H1 (cell line): Measurements from ENCODE around the gene UGT1A10. TPM values are rescaled to one million over a fixed set of nuclear protein-coding genes. Genes with fewer than 3 reads are reported as not detected.

Source experiments
- CTCF ChIA-PET: fragments of 300-600 bp; sonication (Branson Sonifier 250); formaldehyde crosslinking; loops from one replicate; lab custom pipeline; 2021; ENCODE audit not compliant: partially characterized antibody; lab: Charles Lee
- POLR2A ChIA-PET: fragments of 300-600 bp; sonication (Branson Sonifier 250); formaldehyde crosslinking; loops from one replicate; lab custom pipeline; 2021; ENCODE audit warnings: inconsistent platforms; ENCODE audit not compliant: partially characterized antibody; lab: Charles Lee
- DNase-seq, 2 experiments: peaks; one replicate each; pipeline versions ENCODE4 v3.0.0 to v3.0.0-alpha.2; 2010 to 2022; ENCODE audit warnings: low spot score in 2 of 2, low read depth in 1 of 2, mixed read lengths in 1 of 2
- FAIRE-seq: peaks from 2 replicates; lab custom pipeline; 2011; peaks lifted over from hg19 to GRCh38; lab: Jason Lieb, UNC
- H2AFZ ChIP-seq: 2 replicates; pipeline ENCODE4 v1.8.1; 2012; ENCODE audit warnings: low read length, inconsistent platforms
- H2AK5ac ChIP-seq: 2 replicates; pipeline ENCODE4 v1.6.1; 2013; ENCODE audit warnings: low read depth, low read length
- H2BK120ac ChIP-seq: replicated peaks from 2 replicates; pipeline ENCODE3; 2013; ENCODE audit warnings: low read depth, low read length, inconsistent platforms
- H2BK12ac ChIP-seq: 2 replicates; pipeline ENCODE4 v1.6.1; 2013; ENCODE audit warnings: low read depth, low read length
- H2BK15ac ChIP-seq: 2 replicates; pipeline ENCODE4 v1.6.1; 2013; ENCODE audit warnings: low read length
- H2BK20ac ChIP-seq: 2 replicates; pipeline ENCODE4 v1.6.1; 2013; ENCODE audit warnings: low read length
- H2BK5ac ChIP-seq: 2 replicates; pipeline ENCODE4 v1.6.1; 2013; ENCODE audit warnings: low read depth, low read length
- H3K14ac ChIP-seq: 2 replicates; pipeline ENCODE4 v1.6.1; 2013; ENCODE audit warnings: inconsistent platforms; ENCODE audit not compliant: insufficient read length
- H3K18ac ChIP-seq: 2 replicates; pipeline ENCODE4 v1.6.1; 2013; ENCODE audit warnings: low read length; ENCODE audit errors: extremely low read depth
- H3K23ac ChIP-seq: 2 replicates; pipeline ENCODE4 v1.6.1; 2013; ENCODE audit warnings: inconsistent platforms; ENCODE audit not compliant: insufficient read length
- H3K23me2 ChIP-seq: 2 replicates; pipeline ENCODE4 v1.6.1; 2013; ENCODE audit warnings: low read depth, low read length
- H3K27ac ChIP-seq: 2 replicates; pipeline ENCODE4 v1.6.1; 2011; ENCODE audit warnings: low read depth, low read length, inconsistent platforms
- H3K27me3 ChIP-seq, 4 experiments: replicated peaks in 1 of 4; 1 replicate in 1 of 4; 2 replicates in 3 of 4; pipeline versions ENCODE4 v1.6.1 to v1.8.1; 2011 to 2013; ENCODE audit warnings: low read length in 3 of 4, mild to moderate bottlenecking in 3 of 4, inconsistent platforms in 2 of 4, mixed read lengths in 2 of 4, moderate library complexity in 1 of 4; ENCODE audit not compliant: control insufficient read depth in 3 of 4, insufficient read depth in 3 of 4; ENCODE audit errors: extremely low read depth in 1 of 4
- H3K36me3 ChIP-seq, 4 experiments: 2 replicates each; pipeline versions ENCODE4 v1.6.1 to v1.8.1; 2011 to 2013; ENCODE audit warnings: mild to moderate bottlenecking in 4 of 4, low read length in 3 of 4, moderate library complexity in 2 of 4, control low read depth in 1 of 4, inconsistent platforms in 1 of 4; ENCODE audit not compliant: insufficient read depth in 4 of 4, control insufficient read depth in 2 of 4
- H3K4ac ChIP-seq: replicated peaks from 2 replicates; pipeline ENCODE3; 2013; ENCODE audit warnings: low read length, low read depth, mixed read lengths, inconsistent platforms; ENCODE audit not compliant: insufficient read length
- H3K4me1 ChIP-seq, 4 experiments: replicated peaks in 1 of 4; 1 replicate in 1 of 4; 2 replicates in 3 of 4; pipeline versions ENCODE4 v1.6.1 to v1.8.1; 2011 to 2013; ENCODE audit warnings: low read length in 3 of 4, inconsistent platforms in 2 of 4, mixed read lengths in 1 of 4; ENCODE audit not compliant: insufficient read depth in 4 of 4, control insufficient read depth in 3 of 4
- H3K4me2 ChIP-seq, 2 experiments: 2 replicates each; pipeline versions ENCODE4 v1.6.1 to v1.8.1; 2011 to 2013; ENCODE audit warnings: low read depth in 2 of 2, low read length in 2 of 2, control low read depth in 1 of 2, inconsistent platforms in 1 of 2, mild to moderate bottlenecking in 1 of 2; ENCODE audit not compliant: insufficient read depth in 1 of 2
- H3K4me3 ChIP-seq, 4 experiments: fragments of 200-600, 300-600 bp in 1 of 4; sonication (generic), shearing (Covaris generic), sonication (Bioruptor Twin) in 1 of 4; 2 replicates each; pipeline versions ENCODE4 v1.5.1 to v1.8.1; 2011 to 2016; ENCODE audit warnings: low read length in 4 of 4, low read depth in 3 of 4, control low read depth in 2 of 4, inconsistent platforms in 2 of 4, mild to moderate bottlenecking in 2 of 4, mixed read lengths in 1 of 4, moderate library complexity in 1 of 4; ENCODE audit not compliant: insufficient read depth in 2 of 4; ENCODE audit errors: extremely low read depth in 1 of 4
- H3K56ac ChIP-seq: replicated peaks from 2 replicates; pipeline ENCODE3; 2013; ENCODE audit warnings: low read depth, mild to moderate bottlenecking, mixed read lengths, low read length, inconsistent platforms; ENCODE audit not compliant: insufficient read length
- H3K79me1 ChIP-seq: 2 replicates; pipeline ENCODE4 v1.6.1; 2013; ENCODE audit warnings: low read depth, low read length, control low read depth
- H3K79me2 ChIP-seq, 2 experiments: 2 replicates each; pipeline versions ENCODE4 v1.6.1 to v1.8.1; 2012 to 2013; ENCODE audit warnings: low read length in 2 of 2, mild to moderate bottlenecking in 2 of 2, inconsistent platforms in 1 of 2; ENCODE audit not compliant: insufficient read depth in 2 of 2, control insufficient read depth in 1 of 2
- H3K9ac ChIP-seq, 4 experiments: replicated peaks in 1 of 4; 1 replicate in 1 of 4; 2 replicates in 3 of 4; pipeline versions ENCODE4 v1.6.1 to v1.8.1; 2011 to 2013; ENCODE audit warnings: low read depth in 3 of 4, low read length in 3 of 4, control low read depth in 2 of 4, mild to moderate bottlenecking in 2 of 4, moderate library complexity in 2 of 4, inconsistent platforms in 1 of 4; ENCODE audit errors: extremely low read depth in 1 of 4
- H3K9me3 ChIP-seq, 2 experiments: 2 replicates each; pipeline versions ENCODE4 v1.6.1 to v1.8.1; 2012 to 2013; ENCODE audit warnings: mild to moderate bottlenecking in 2 of 2, moderate library complexity in 2 of 2, control low read depth in 1 of 2, inconsistent platforms in 1 of 2, low read depth in 1 of 2, low read length in 1 of 2, mixed read lengths in 1 of 2; ENCODE audit not compliant: insufficient read depth in 2 of 2
- H4K20me1 ChIP-seq, 2 experiments: replicated peaks in 1 of 2; 2 replicates each; pipeline versions ENCODE3 to v1.8.1; 2011 to 2013; ENCODE audit warnings: inconsistent platforms in 2 of 2, low read length in 2 of 2, mild to moderate bottlenecking in 1 of 2; ENCODE audit not compliant: insufficient read depth in 2 of 2, control insufficient read depth in 1 of 2
- H4K5ac ChIP-seq: 2 replicates; pipeline ENCODE4 v1.6.1; 2013; ENCODE audit warnings: low read length, low read depth, mixed read lengths, inconsistent platforms; ENCODE audit not compliant: insufficient read length
- H4K8ac ChIP-seq: 2 replicates; pipeline ENCODE4 v1.8.0; 2013; ENCODE audit warnings: mild to moderate bottlenecking, moderate library complexity, low read length, inconsistent platforms; ENCODE audit not compliant: insufficient read depth; ENCODE audit errors: extremely low read depth
- H4K91ac ChIP-seq: replicated peaks from 2 replicates; pipeline ENCODE3; 2013; ENCODE audit warnings: low read length, mixed read lengths, inconsistent platforms; ENCODE audit not compliant: insufficient read length
- ASH2L ChIP-seq: fragments of 200-600, 300-600 bp; sonication (generic); IDR thresholded peaks from one replicate; pipeline ENCODE4 v1.7.1; 2017; ENCODE audit warnings: low read length
- BCL11A ChIP-seq, 2 experiments: IDR thresholded peaks; one replicate each; pipeline ENCODE4 v1.6.1; 2011; ENCODE audit warnings: low read depth in 2 of 2, low read length in 2 of 2, mild to moderate bottlenecking in 2 of 2
- BRCA1 ChIP-seq: IDR thresholded peaks from 2 replicates; pipeline ENCODE4 v1.6.1; 2012; ENCODE audit warnings: low read depth, low read length, improper control_type of control experiment
- CEBPB ChIP-seq: IDR thresholded peaks from 2 replicates; pipeline ENCODE4 v1.6.1; 2012; ENCODE audit warnings: low read depth, low read length
- EZH2 ChIP-seq: fragments of 200-600 bp; sonication (generic); IDR thresholded peaks from 2 replicates; pipeline ENCODE4 v1.7.1; 2012; ENCODE audit warnings: low read depth, mild to moderate bottlenecking, moderate library complexity, low read length, inconsistent platforms; ENCODE audit not compliant: severe bottlenecking
- GTF2F1 ChIP-seq: IDR thresholded peaks from 2 replicates; pipeline ENCODE4 v1.6.1; 2012; ENCODE audit warnings: low read depth, low read length, improper control_type of control experiment, borderline replicate concordance
- HDAC2 ChIP-seq, 2 experiments: fragments of 300-600 bp in 1 of 2; sonication (generic) in 1 of 2; IDR thresholded peaks; 2 replicates each; pipeline ENCODE4 v1.6.1; 2011 to 2012; ENCODE audit warnings: low read depth in 2 of 2, low read length in 2 of 2, mild to moderate bottlenecking in 2 of 2, moderate library complexity in 2 of 2, borderline replicate concordance in 1 of 2, inconsistent platforms in 1 of 2
- KDM4A ChIP-seq: IDR thresholded peaks from one replicate; pipeline ENCODE4 v1.7.1; 2012; ENCODE audit warnings: low read depth, mild to moderate bottlenecking, moderate library complexity, low read length, inconsistent platforms; ENCODE audit not compliant: severe bottlenecking
- POU5F1 ChIP-seq: IDR thresholded peaks from 2 replicates; pipeline ENCODE4 v1.6.1; 2011; ENCODE audit warnings: low read depth, mild to moderate bottlenecking, low read length, moderate library complexity
- WGBS, 2 experiments: shearing (Covaris generic) in 1 of 2; methylation state at CpG; one replicate each; pipeline versions ENCODE4 v1.1.6 to v1.1.7; 2013 to 2015; ENCODE audit warnings: low lambda C conversion rate in 2 of 2, mixed read lengths in 2 of 2, inconsistent platforms in 1 of 2, low coverage in 1 of 2, missing lambda C conversion rate in 1 of 2; ENCODE audit not compliant: insufficient replicate concordance in 2 of 2, insufficient coverage in 1 of 2, insufficient read length in 1 of 2; ENCODE audit errors: extremely low coverage in 1 of 2, missing lambda C conversion rate in 1 of 2; 5-methylcytosine and 5-hydroxymethylcytosine counted together
- polyA plus RNA-seq, 7 experiments: library from polyadenylated mRNA; depleted of rRNA in 3 of 7; stranded (reverse) in 5 of 7; unstranded in 2 of 7; fragments of >200 nt in 5 of 7; fragments of 200-250 nt in 2 of 7; gene quantifications; 1 replicate in 5 of 7; 2 replicates in 1 of 7; 4 replicates in 1 of 7; pipeline versions ENCODE4 v1.2.1 to v1.2.3, GENCODE V29; 2011 to 2013; ENCODE audit warnings: missing spikeins in 2 of 7, mixed read lengths in 2 of 7
- total RNA-seq: library from RNA; stranded (reverse); fragmentation: NEBNext Ultra II Directional; extraction: Animal tissue kit (Norgen Biotek cat#: 25700); gene quantifications from 2 replicates; pipeline ENCODE4 v1.2.1, GENCODE V29; 2021

The UGT1A10 gene
- total and polyA plus RNA-seq, 2 of the 8 experiments (the other 6 are each of a cell fraction or from before 2014, with no cell fraction given), result not detected

- H3K4me3 ChIP-seq, result no peak overlapping the region
- ChIA-PET CTCF (interaction anchor here (0.6 to 1.2 kb wide), 2 partner anchors 43 to 506 kb away, joined by 3 to 4 read pairs; no protein-coding TSS in a partner anchor), POLR2A (no interaction called here)
- no peaks in the 10 kb centered on the region for H3K79me1 ChIP-seq
- H4K8ac ChIP-seq, result no peak overlapping the region
- no peak overlapping the region for H4K5ac ChIP-seq
- H3K79me2 ChIP-seq, result no peaks in the 10 kb centered on the region
- no peak overlapping the region for H3K4ac ChIP-seq
- H2AFZ ChIP-seq, result no peak overlapping the region
- no peak overlapping the region for H3K4me2 ChIP-seq
- no peak overlapping the region for H2BK15ac ChIP-seq
- H3K4me1 ChIP-seq, result no peaks in the 10 kb centered on the region
- H3K27ac ChIP-seq, result no peak overlapping the region
- DNase-seq (peak in 1 of 2 experiments; percentile 22), FAIRE-seq (no peak)
- no peaks in the 10 kb centered on the region for H3K27me3 ChIP-seq
- no peak overlapping the region for H2AK5ac ChIP-seq
- no peak overlapping the region for H4K91ac ChIP-seq
- H3K9me3 ChIP-seq, result peaks cover 0 to 5% of the 10 kb centered on the region in 2 experiments; a peak in 2 of 4 replicates
- no peaks in the 10 kb centered on the region for H4K20me1 ChIP-seq
- H2BK12ac ChIP-seq, result no peak overlapping the region
- H3K23ac ChIP-seq, result no peak overlapping the region
- H3K18ac ChIP-seq, result no peak overlapping the region
- TF ChIP-seq GTF2F1, result no peak
- no peak for TF ChIP-seq POU5F1
- no peak for TF ChIP-seq KDM4A
- TF ChIP-seq BRCA1, result no peak
- no peak for TF ChIP-seq CEBPB
- TF ChIP-seq BCL11A (IDR thresholded peaks at IDR 0.05; ENCODE audit: low read depth in 2 of 2, low read length in 2 of 2), result no peak
- no peak for TF ChIP-seq EZH2
- no peak for TF ChIP-seq HDAC2 (IDR thresholded peaks at IDR 0.05; ENCODE audit: borderline replicate concordance in 1 of 2, low read depth in 2 of 2, low read length in 2 of 2)
- no peak for TF ChIP-seq ASH2L
- no peak overlapping the region for H3K14ac ChIP-seq
- no peak overlapping the region for H2BK5ac ChIP-seq
- H2BK120ac ChIP-seq, result no peak overlapping the region
- H2BK20ac ChIP-seq, result no peak overlapping the region
- no peak overlapping the region for H3K56ac ChIP-seq
- H3K36me3 ChIP-seq, result no peaks in the 10 kb centered on the region
- no peak overlapping the region for H3K9ac ChIP-seq
- no peaks in the 10 kb centered on the region for H3K23me2 ChIP-seq
- 94% methylated on average over 5 of the region's 7 CpGs; no CpG with 5 or more reads in 1 of the 2 experiments for WGBS, 2 experiments
Observed at GRCh38 chr2:233789554-233789953, 153.3 kb downstream of the UGT1A10 start.
